HepG2 (cell line): Measurements from ENCODE around the gene HOXA11. TPM values are rescaled to one million over a fixed set of nuclear protein-coding genes. Genes with fewer than 3 reads are reported as not detected.

Experiments
- EED ChIP-seq: sonication (generic); formaldehyde crosslinking; IDR thresholded peaks from 2 replicates; pipeline ENCODE4 v1.5.0; 2020; ENCODE audit warnings: mild to moderate bottlenecking, missing genetic modification reagents
- FOXO4 ChIP-seq: sonication (generic); formaldehyde crosslinking; conservative IDR thresholded peaks from 2 replicates; pipeline ENCODE4 v1.8.1; 2023; ENCODE audit warnings: missing genetic modification reagents
- HMG20B ChIP-seq: conservative IDR thresholded peaks from 2 replicates; pipeline ENCODE4 v1.6.1; 2016; ENCODE audit warnings: missing genetic modification reagents, missing compliant biosample characterization
- NFRKB ChIP-seq: fragments of 450-650 bp; IDR thresholded peaks from 2 replicates; pipeline ENCODE4 v1.6.1; 2017
- PRDM10 ChIP-seq: sonication (generic); formaldehyde crosslinking; IDR thresholded peaks from 2 replicates; pipeline ENCODE4 v1.4.0; 2020; ENCODE audit warnings: low read depth, missing genetic modification reagents
- RBM22 ChIP-seq: fragments of 200-400 bp; formaldehyde crosslinking; optimal IDR thresholded peaks from 2 replicates; pipeline ENCODE3; 2017; ENCODE audit warnings: mild to moderate bottlenecking, low read length, moderate library complexity
- SNAPC4 ChIP-seq: sonication (generic); formaldehyde crosslinking; IDR thresholded peaks from 2 replicates; pipeline ENCODE4 v1.4.0; 2020; ENCODE audit warnings: mild to moderate bottlenecking, missing genetic modification reagents
- SP2 ChIP-seq: sonication (generic); formaldehyde crosslinking; IDR thresholded peaks from 2 replicates; pipeline ENCODE4 v1.5.1; 2020; ENCODE audit warnings: mild to moderate bottlenecking, missing genetic modification reagents
- ZBTB33 ChIP-seq: sonication (generic); formaldehyde crosslinking; IDR thresholded peaks from 2 replicates; pipeline ENCODE4 v1.4.0; 2020; ENCODE audit warnings: missing genetic modification reagents
- ZFX ChIP-seq: sonication (generic); formaldehyde crosslinking; IDR thresholded peaks from 2 replicates; pipeline ENCODE4 v1.4.0; 2020; ENCODE audit warnings: mild to moderate bottlenecking, low read depth, missing genetic modification reagents, moderate library complexity
- ZKSCAN1 ChIP-seq: fragments of 150-350 bp; IDR thresholded peaks from 2 replicates; pipeline ENCODE4 v1.6.1; 2014; ENCODE audit warnings: low read length
- ZNF101 ChIP-seq: sonication (generic); formaldehyde crosslinking; IDR thresholded peaks from 2 replicates; pipeline ENCODE4 v1.4.0; 2020; ENCODE audit warnings: mild to moderate bottlenecking, low read depth, missing genetic modification reagents, borderline replicate concordance
- ZNF350 ChIP-seq: sonication (generic); formaldehyde crosslinking; IDR thresholded peaks from 2 replicates; pipeline ENCODE4 v1.4.0; 2020; ENCODE audit warnings: mild to moderate bottlenecking, low read depth, missing genetic modification reagents, borderline replicate concordance
- ZNF414 ChIP-seq: sonication (generic); formaldehyde crosslinking; IDR thresholded peaks from 2 replicates; pipeline ENCODE4 v1.5.0; 2020; ENCODE audit warnings: missing genetic modification reagents
- ZNF816 ChIP-seq: sonication (generic); formaldehyde crosslinking; IDR thresholded peaks from 2 replicates; pipeline ENCODE4 v1.8.0; 2022; ENCODE audit warnings: missing genetic modification reagents, mild to moderate bottlenecking, borderline replicate concordance
- ZSCAN9 ChIP-seq: IDR thresholded peaks from 2 replicates; pipeline ENCODE4 v1.6.1; 2016; ENCODE audit warnings: borderline replicate concordance
- polyA plus RNA-seq, 8 experiments: library from polyadenylated mRNA; depleted of rRNA in 3 of 8; stranded (reverse) in 7 of 8; unstranded in 1 of 8; fragments of >200 nt; fragmentation: Illumina TruSeq in 4 of 8; extraction: Trizol in 4 of 8; gene quantifications; 2 replicates each; pipeline versions ENCODE4 v1.2.1 to v1.2.3, GENCODE V29; 2011 to 2016; ENCODE audit warnings: low read depth in 4 of 8, missing spikeins in 1 of 8, mixed read lengths in 1 of 8; ENCODE audit not compliant: insufficient read depth in 1 of 8
- total RNA-seq, 5 experiments: library from RNA; depleted of rRNA; stranded (reverse); fragments of >200 nt; fragmentation: Illumina TruSeq; extraction: Trizol; gene quantifications; 2 replicates each; pipeline ENCODE4 v1.2.3, GENCODE V29; 2016; ENCODE audit warnings: low read depth in 1 of 5

Gene HOXA11
- total and polyA plus RNA-seq, 2 of the 13 experiments (the other 11 are each of a cell fraction or from before 2014, with no cell fraction given): not detected

- TF ChIP-seq ZSCAN9: no peak
- TF ChIP-seq FOXO4 (CRISPR knock-in tag): no peak
- 0 out of 2 replicates have a peak, but pooled peaks have one; percentile 33 for TF ChIP-seq ZBTB33
- no peak for TF ChIP-seq SNAPC4 (CRISPR knock-in tag)
- TF ChIP-seq ZNF816 (CRISPR knock-in tag): no peak
- TF ChIP-seq RBM22: no peak
- TF ChIP-seq ZNF350: no peak
- no peak for TF ChIP-seq NFRKB
- no peak for TF ChIP-seq PRDM10 (CRISPR knock-in tag)
- TF ChIP-seq ZKSCAN1: no peak
- TF ChIP-seq SP2 (CRISPR knock-in tag): no peak
- no peak for TF ChIP-seq ZNF414 (CRISPR knock-in tag)
- TF ChIP-seq ZFX: no peak; the same call in 1 of the 2 replicates
- no peak for TF ChIP-seq EED (CRISPR knock-in tag)
- TF ChIP-seq HMG20B (CRISPR knock-in tag): no peak
- TF ChIP-seq ZNF101 (CRISPR knock-in tag): no peak
Measured at GRCh38 chr7:27148031-27148755, 36.8 kb downstream of the HOXA11 start (continued).
